IMR-90 (cell line): ENCODE results near the gene BRMS1. TPM values are rescaled to one million over a fixed set of nuclear protein-coding genes. Genes with fewer than 3 reads are reported as not detected.

ENCODE experiments used
- ATAC-seq: fragments of 200-7000 bp; cut with Tn5 transposase; 2 replicates; pipeline ENCODE4 v1.9.1; 2020; ENCODE audit warnings: low read depth, mild to moderate bottlenecking, moderate library complexity
- BruUV-seq: library from RNA; stranded (reverse); fragments of 400-500 nt; replicated peaks from 2 replicates; lab custom pipeline; 2021; lab: Mats Ljungman, UMichigan
- CTCF ChIA-PET: fragments of 300-600 bp; formaldehyde crosslinking; extraction: SDS; loops from one replicate; lab custom pipeline; 2021; ENCODE audit warnings: antibody characterized with exemption; lab: Yijun Ruan, JAX
- POLR2A ChIA-PET: fragments of 300-600 bp; sonication (Branson Sonifier 250); formaldehyde crosslinking; loops from one replicate; lab custom pipeline; 2022; ENCODE audit warnings: antibody characterized with exemption; ENCODE audit not compliant: unreplicated experiment; lab: Charles Lee
- DNase-seq: peaks from one replicate; pipeline ENCODE4 v3.0.0; 2013
- H2AFZ ChIP-seq: replicated peaks from 2 replicates; pipeline ENCODE3; 2013; ENCODE audit warnings: low read length, mild to moderate bottlenecking; ENCODE audit not compliant: poor library complexity
- H2AK5ac ChIP-seq: 2 replicates; pipeline ENCODE4 v1.6.1; 2013; ENCODE audit warnings: low read depth, low read length, inconsistent platforms
- H2AK9ac ChIP-seq: replicated peaks from 2 replicates; pipeline ENCODE3; 2013; ENCODE audit warnings: mild to moderate bottlenecking, low read depth, low read length, moderate library complexity; ENCODE audit not compliant: poor library complexity
- H2BK120ac ChIP-seq: 2 replicates; pipeline ENCODE4 v1.6.1; 2013; ENCODE audit warnings: low read depth, low read length, inconsistent platforms
- H2BK15ac ChIP-seq: 3 replicates; pipeline ENCODE4 v1.6.1; 2013; ENCODE audit warnings: low read depth, low read length, inconsistent platforms
- H2BK20ac ChIP-seq: 2 replicates; pipeline ENCODE4 v1.6.1; 2013; ENCODE audit warnings: low read depth, mild to moderate bottlenecking, inconsistent platforms, low read length, moderate library complexity
- H2BK5ac ChIP-seq: 2 replicates; pipeline ENCODE4 v1.6.1; 2013; ENCODE audit warnings: mild to moderate bottlenecking, low read depth, low read length, inconsistent platforms; ENCODE audit not compliant: poor library complexity, severe bottlenecking
- H3K14ac ChIP-seq: replicated peaks from 2 replicates; pipeline ENCODE4 v1.6.1; 2013; ENCODE audit warnings: low read depth, low read length, inconsistent platforms
- H3K18ac ChIP-seq: 2 replicates; pipeline ENCODE4 v1.6.1; 2013; ENCODE audit warnings: low read depth, low read length, control low read depth
- H3K23ac ChIP-seq: 2 replicates; pipeline ENCODE4 v1.6.1; 2013; ENCODE audit warnings: low read depth, low read length, inconsistent platforms
- H3K27ac ChIP-seq: 2 replicates; pipeline ENCODE4 v1.5.1; 2013; ENCODE audit warnings: mild to moderate bottlenecking, control low read depth, low read length; ENCODE audit not compliant: insufficient read depth
- H3K27me3 ChIP-seq: 2 replicates; pipeline ENCODE4 v1.6.1; 2013; ENCODE audit warnings: low read length; ENCODE audit not compliant: control insufficient read depth, insufficient read depth
- H3K36me3 ChIP-seq: 2 replicates; pipeline ENCODE4 v1.6.1; 2013; ENCODE audit warnings: low read length, mixed read lengths; ENCODE audit not compliant: control insufficient read depth, insufficient read depth
- H3K4ac ChIP-seq: 2 replicates; pipeline ENCODE4 v1.6.1; 2013; ENCODE audit warnings: low read depth, low read length, inconsistent platforms
- H3K4me1 ChIP-seq: 2 replicates; pipeline ENCODE4 v1.6.1; 2013; ENCODE audit warnings: low read length, mixed read lengths; ENCODE audit not compliant: control insufficient read depth, insufficient read depth
- H3K4me2 ChIP-seq: 2 replicates; pipeline ENCODE4 v1.6.1; 2013; ENCODE audit warnings: low read depth, mild to moderate bottlenecking, control low read depth, low read length, moderate library complexity
- H3K4me3 ChIP-seq: 2 replicates; pipeline ENCODE4 v1.5.1; 2013; ENCODE audit warnings: low read depth, mild to moderate bottlenecking, control low read depth, low read length, moderate library complexity; ENCODE audit not compliant: insufficient read depth
- H3K56ac ChIP-seq: 2 replicates; pipeline ENCODE4 v1.6.1; 2013; ENCODE audit warnings: low read length, inconsistent platforms; ENCODE audit not compliant: insufficient read depth; ENCODE audit errors: extremely low read depth
- H3K79me1 ChIP-seq, 2 experiments: 2 replicates each; pipeline ENCODE4 v1.6.1; 2013; ENCODE audit warnings: low read length in 2 of 2, inconsistent platforms in 1 of 2, low read depth in 1 of 2
- H3K9ac ChIP-seq: 2 replicates; pipeline ENCODE4 v1.6.1; 2013; ENCODE audit warnings: low read depth, low read length, control low read depth
- H3K9me1 ChIP-seq: 2 replicates; pipeline ENCODE4 v1.6.1; 2013; ENCODE audit warnings: low read length, inconsistent platforms; ENCODE audit not compliant: insufficient read depth
- H3K9me3 ChIP-seq: 2 replicates; pipeline ENCODE4 v1.6.1; 2013; ENCODE audit warnings: low read length; ENCODE audit not compliant: control insufficient read depth, insufficient read depth
- H4K20me1 ChIP-seq: 2 replicates; pipeline ENCODE4 v1.6.1; 2013; ENCODE audit warnings: low read length, inconsistent platforms; ENCODE audit not compliant: insufficient read depth
- H4K5ac ChIP-seq: 2 replicates; pipeline ENCODE4 v1.6.1; 2013; ENCODE audit warnings: mild to moderate bottlenecking, low read depth, low read length, control low read depth
- H4K8ac ChIP-seq, 2 experiments: 2 replicates each; pipeline ENCODE4 v1.6.1; 2013; ENCODE audit warnings: low read depth in 2 of 2, low read length in 2 of 2, control low read depth in 1 of 2, inconsistent platforms in 1 of 2
- H4K91ac ChIP-seq: 2 replicates; pipeline ENCODE4 v1.6.1; 2013; ENCODE audit warnings: low read depth, low read length, inconsistent platforms; ENCODE audit not compliant: insufficient read depth
- BHLHE40 ChIP-seq: fragments of 150-350 bp; IDR thresholded peaks from 2 replicates; pipeline ENCODE4 v1.6.1; 2016; ENCODE audit warnings: mild to moderate bottlenecking, low read depth, low read length
- MXI1 ChIP-seq: IDR thresholded peaks from 2 replicates; pipeline ENCODE4 v1.6.1; 2012; ENCODE audit warnings: low read depth, mild to moderate bottlenecking, low read length, moderate library complexity, borderline replicate concordance
- NFE2L2 ChIP-seq: fragments of 150-350 bp; IDR thresholded peaks from 2 replicates; pipeline ENCODE4 v1.6.1; 2016; ENCODE audit warnings: low read depth, mild to moderate bottlenecking, low read length
- RFX5 ChIP-seq: IDR thresholded peaks from 2 replicates; pipeline ENCODE4 v1.8.0; 2012; ENCODE audit warnings: low read depth, mild to moderate bottlenecking, low read length, moderate library complexity
- WGBS, 2 experiments: methylation state at CpG; one replicate each; pipeline versions ENCODE4 v1.1.5 to v1.1.7; 2013; ENCODE audit warnings: missing lambda C conversion rate in 2 of 2; ENCODE audit not compliant: insufficient read length in 1 of 2; ENCODE audit errors: extremely low coverage in 2 of 2; 5-methylcytosine and 5-hydroxymethylcytosine counted together
- dilution Hi-C: fragments of 300-500 bp; cut with HindIII; formaldehyde crosslinking; loops from one replicate; pipeline ENCODE4 v1.14.3; 2018; ENCODE audit warnings: low sequenced_read_pairs; ENCODE audit not compliant: unreplicated experiment
- in situ Hi-C: fragments of 300-500 bp; cut with MboI; formaldehyde crosslinking; loops from 3 replicates; pipeline ENCODE4 v1.14.3; 2019; ENCODE audit warnings: low sequenced_read_pairs, inconsistent platforms, mixed read lengths
- intact Hi-C: fragments of 100-400 bp; cut with micrococcal nuclease; formaldehyde crosslinking; loops from 2 replicates; pipeline ENCODE4 v1.10.0; 2022
- polyA plus RNA-seq, 3 experiments: library from polyadenylated mRNA; depleted of rRNA; stranded (reverse); fragments of >200 nt; gene quantifications; 2 replicates each; pipeline ENCODE4 v1.2.3, GENCODE V29; 2012; ENCODE audit warnings: low replicate concordance in 1 of 3
- total RNA-seq: library from RNA; depleted of rRNA; stranded (reverse); fragments of >200 nt; gene quantifications from 2 replicates; pipeline ENCODE4 v1.2.3, GENCODE V29; 2012

The BRMS1 gene
- total and polyA plus RNA-seq, 2 of the 4 experiments (the other 2 are of a cell fraction): 48.3 to 57.9 TPM

- DNase-seq (no peak), ATAC-seq (no peak)
- dilution Hi-C loops: no loop called here
- Histone ChIP-seq H3K9me3 (no peaks in the 10 kb centered on the region), H3K27ac (no peak overlapping the region), H4K20me1 (no peaks in the 10 kb centered on the region), H3K18ac (no peak overlapping the region), H2BK15ac (no peak overlapping the region), H3K56ac (no peak overlapping the region), H4K8ac (no peak overlapping the region), H2BK120ac (no peak overlapping the region), H2AK5ac (no peak overlapping the region), H3K9me1 (no peaks in the 10 kb centered on the region; the same call in 1 of the 2 replicates), H3K27me3 (peaks cover 36% of the 10 kb centered on the region), H3K4me3 (no peak overlapping the region), H4K5ac (no peak overlapping the region), H3K4me1 (no peaks in the 10 kb centered on the region), H3K4me2 (no peak overlapping the region), H3K36me3 (no peaks in the 10 kb centered on the region), H3K23ac (no peak overlapping the region; the same call in 1 of the 2 replicates), H3K9ac (no peak overlapping the region), H3K79me1 (no peaks in the 10 kb centered on the region), H2AFZ (no peak overlapping the region), H3K14ac (no peak overlapping the region), H2BK20ac (no peak overlapping the region), H4K91ac (no peak overlapping the region), H3K4ac (no peak overlapping the region), H2AK9ac (no peak overlapping the region), H2BK5ac (no peak overlapping the region)
- ChIA-PET POLR2A (no interaction called here), CTCF (interaction anchor here (0.7 to 1.4 kb wide), 2 partner anchors 14 to 15 kb away, joined by 3 to 4 read pairs; no protein-coding TSS in a partner anchor)
- no peak for TF ChIP-seq RFX5
- no peak for TF ChIP-seq BHLHE40
- no peak for TF ChIP-seq MXI1
- no peak for TF ChIP-seq NFE2L2
- in situ Hi-C loops: no loop called here
- 10% methylated on average over 2 of the region's 8 CpGs; no CpG with 5 or more reads in 1 of the 2 experiments for WGBS, 2 experiments
- intact Hi-C loops: no loop called here
- no TSS peak for BruUV-seq
These were observed 47.3 kb downstream of the BRMS1 start for GRCh38 chr11:66297610-66298009.
